Stomach (tissue), 4 donors: ENCODE measurements around the gene NTM.

Experiments used
- EP300 ChIP-seq: sonication (generic); formaldehyde crosslinking; IDR thresholded peaks from one replicate; pipeline ENCODE4 v1.6.1; 2017; ENCODE audit warnings: antibody characterized with exemption
- POLR2A ChIP-seq, 4 donors: fragments of 450-650 bp; IDR thresholded peaks; one replicate each; pipeline ENCODE4 v1.6.1; 2016; ENCODE audit warnings: antibody characterized with exemption in 4 of 4, control low read depth in 2 of 4, mild to moderate bottlenecking in 1 of 4, moderate library complexity in 1 of 4
- POLR2AphosphoS5 ChIP-seq, 3 donors: sonication (generic); formaldehyde crosslinking; IDR thresholded peaks; one replicate each; pipeline ENCODE4 v1.6.1; 2016; ENCODE audit warnings: antibody characterized with exemption in 3 of 3
- TF ChIP-seq, protein P1 (sequence below), 7 experiments: fragments of 450-650 bp in 4 of 7; fragments of 200-600 bp in 3 of 7; sonication (generic) in 3 of 7; IDR thresholded peaks; one replicate each; pipeline ENCODE4 v1.5.1; 2016 to 2019; ENCODE audit warnings: antibody characterized with exemption in 7 of 7, control low read depth in 2 of 7, mild to moderate bottlenecking in 1 of 7

DNA sequence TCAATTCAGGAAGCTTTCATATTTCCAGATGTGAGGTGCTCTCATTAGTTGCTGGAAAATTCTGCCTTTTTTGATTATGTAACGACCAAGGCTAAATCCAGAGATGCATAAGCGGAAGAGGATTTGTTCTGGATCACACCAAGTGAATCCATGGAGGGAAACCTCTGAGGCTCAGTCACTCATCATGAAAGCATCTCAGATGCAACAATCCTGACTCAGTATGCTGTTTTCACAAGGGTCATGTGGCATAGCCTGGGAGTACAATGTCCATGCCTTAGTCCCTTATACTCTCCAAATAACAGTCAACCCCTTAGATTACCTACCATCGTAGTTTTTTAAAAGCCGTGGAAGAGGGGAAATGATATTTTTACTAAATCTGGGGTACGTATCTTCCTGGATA is 445.6 kb downstream of the NTM start:
- no peak for TF ChIP-seq EP300
- TF ChIP-seq, protein P1, sequence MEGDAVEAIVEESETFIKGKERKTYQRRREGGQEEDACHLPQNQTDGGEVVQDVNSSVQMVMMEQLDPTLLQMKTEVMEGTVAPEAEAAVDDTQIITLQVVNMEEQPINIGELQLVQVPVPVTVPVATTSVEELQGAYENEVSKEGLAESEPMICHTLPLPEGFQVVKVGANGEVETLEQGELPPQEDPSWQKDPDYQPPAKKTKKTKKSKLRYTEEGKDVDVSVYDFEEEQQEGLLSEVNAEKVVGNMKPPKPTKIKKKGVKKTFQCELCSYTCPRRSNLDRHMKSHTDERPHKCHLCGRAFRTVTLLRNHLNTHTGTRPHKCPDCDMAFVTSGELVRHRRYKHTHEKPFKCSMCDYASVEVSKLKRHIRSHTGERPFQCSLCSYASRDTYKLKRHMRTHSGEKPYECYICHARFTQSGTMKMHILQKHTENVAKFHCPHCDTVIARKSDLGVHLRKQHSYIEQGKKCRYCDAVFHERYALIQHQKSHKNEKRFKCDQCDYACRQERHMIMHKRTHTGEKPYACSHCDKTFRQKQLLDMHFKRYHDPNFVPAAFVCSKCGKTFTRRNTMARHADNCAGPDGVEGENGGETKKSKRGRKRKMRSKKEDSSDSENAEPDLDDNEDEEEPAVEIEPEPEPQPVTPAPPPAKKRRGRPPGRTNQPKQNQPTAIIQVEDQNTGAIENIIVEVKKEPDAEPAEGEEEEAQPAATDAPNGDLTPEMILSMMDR (IDR thresholded peaks at IDR 0.05) = no peak
- no peak for TF ChIP-seq POLR2AphosphoS5 (IDR thresholded peaks at IDR 0.05)
- no peak for TF ChIP-seq POLR2A (IDR thresholded peaks at IDR 0.05)
